PFSK-1 (cell line): ENCODE data around the gene MLPH.

Experiments
- POLR2AphosphoS5 ChIP-seq: IDR thresholded peaks from 2 replicates; pipeline ENCODE4 v1.6.1; 2012; ENCODE audit warnings: low read depth, mild to moderate bottlenecking, control low read depth, low read length, moderate library complexity
- REST ChIP-seq, 2 experiments: IDR thresholded peaks; 2 replicates each; pipeline versions ENCODE4 v1.6.1 to v1.8.0; 2011 to 2012; ENCODE audit warnings: low read depth in 2 of 2, low read length in 2 of 2, control low read depth in 1 of 2, inconsistent platforms in 1 of 2, mild to moderate bottlenecking in 1 of 2, moderate library complexity in 1 of 2; ENCODE audit not compliant: insufficient read depth in 1 of 2

GRCh38 chr2:237485844-237486243 is 1.2 kb upstream of the MLPH start:
- TF ChIP-seq REST (IDR thresholded peaks at IDR 0.05; ENCODE audit: insufficient read depth in 1 of 2, low read depth in 2 of 2, low read length in 2 of 2) = no peak
- TF ChIP-seq POLR2AphosphoS5 = no peak
